ENCODE results near the gene CHD2. TPM values are rescaled to one million over a fixed set of nuclear protein-coding genes. Genes with fewer than 3 reads are reported as not detected.

Gene CHD2
- total RNA-seq, 1 experiment from 2014 or later = 63.3 TPM

GRCh38 chr15:93065641-93066045 is 165.5 kb downstream of the CHD2 start:
- Histone ChIP-seq H3K14ac (ENCODE audit: insufficient read depth, low read length) (no peak overlapping the region), H2BK120ac (ENCODE audit: low read depth, low read length, poor library complexity, severe bottlenecking) (no peak overlapping the region), H3K27ac (ENCODE audit: insufficient read length, low read depth, low read length) (no peak overlapping the region)

More at GRCh38 chr15:93065641-93066045, 165.5 kb downstream of the CHD2 start:
- no peak overlapping the region for H3K18ac ChIP-seq (ENCODE audit: insufficient read length, low read depth, low read length)
- H3K79me2 ChIP-seq (ENCODE audit: insufficient read depth, low read length) = peaks cover 24% of the 10 kb centered on the region; the same call in 1 of the 2 replicates
- no peak for DNase-seq
- H3K4me3 Mint-ChIP-seq = no peak overlapping the region
- H4K20me1 ChIP-seq (ENCODE audit: control insufficient read depth, insufficient read depth, insufficient read length) = no peaks in the 10 kb centered on the region
- no peak overlapping the region for H3K56ac ChIP-seq (ENCODE audit: insufficient read length, low read depth, low read length)
- TF ChIP-seq, protein P1, sequence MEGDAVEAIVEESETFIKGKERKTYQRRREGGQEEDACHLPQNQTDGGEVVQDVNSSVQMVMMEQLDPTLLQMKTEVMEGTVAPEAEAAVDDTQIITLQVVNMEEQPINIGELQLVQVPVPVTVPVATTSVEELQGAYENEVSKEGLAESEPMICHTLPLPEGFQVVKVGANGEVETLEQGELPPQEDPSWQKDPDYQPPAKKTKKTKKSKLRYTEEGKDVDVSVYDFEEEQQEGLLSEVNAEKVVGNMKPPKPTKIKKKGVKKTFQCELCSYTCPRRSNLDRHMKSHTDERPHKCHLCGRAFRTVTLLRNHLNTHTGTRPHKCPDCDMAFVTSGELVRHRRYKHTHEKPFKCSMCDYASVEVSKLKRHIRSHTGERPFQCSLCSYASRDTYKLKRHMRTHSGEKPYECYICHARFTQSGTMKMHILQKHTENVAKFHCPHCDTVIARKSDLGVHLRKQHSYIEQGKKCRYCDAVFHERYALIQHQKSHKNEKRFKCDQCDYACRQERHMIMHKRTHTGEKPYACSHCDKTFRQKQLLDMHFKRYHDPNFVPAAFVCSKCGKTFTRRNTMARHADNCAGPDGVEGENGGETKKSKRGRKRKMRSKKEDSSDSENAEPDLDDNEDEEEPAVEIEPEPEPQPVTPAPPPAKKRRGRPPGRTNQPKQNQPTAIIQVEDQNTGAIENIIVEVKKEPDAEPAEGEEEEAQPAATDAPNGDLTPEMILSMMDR (conservative IDR thresholded peaks at IDR 0.05) = no peak
- H4K8ac ChIP-seq (replicated peaks; ENCODE audit: insufficient read length, low read depth, low read length) = no peak overlapping the region
- no peak overlapping the region for H2AFZ ChIP-seq (ENCODE audit: low read length)
- no peak overlapping the region for H2BK20ac ChIP-seq (ENCODE audit: low read depth, low read length, poor library complexity, severe bottlenecking)
- H4K91ac ChIP-seq (ENCODE audit: insufficient read length, low read depth, low read length) = no peak overlapping the region
- H4K5ac ChIP-seq (ENCODE audit: insufficient read length, low read depth, low read length) = no peak overlapping the region
- H3K36me3 Mint-ChIP-seq (ENCODE audit: insufficient read depth in 1 of 3, low read depth in 3 of 3) = peaks cover 29 to 70% (median 54%) of the 10 kb centered on the region in 3 experiments
- peaks cover 26% of the 10 kb centered on the region for H3K4me1 ChIP-seq (ENCODE audit: insufficient read depth, low read length)
- H3K79me1 ChIP-seq (ENCODE audit: insufficient read depth, low read depth, low read length, poor library complexity, severe bottlenecking) = peaks cover 9% of the 10 kb centered on the region
- no peak overlapping the region for H2AK5ac ChIP-seq (ENCODE audit: insufficient read length, low read length)
- no peaks in the 10 kb centered on the region for H3K9me3 ChIP-seq (ENCODE audit: control insufficient read depth, low read depth, low read length)
- no peaks in the 10 kb centered on the region for H3K27me3 Mint-ChIP-seq (ENCODE audit: low read depth)
- peaks cover 5% of the 10 kb centered on the region for H3K23me2 ChIP-seq (ENCODE audit: insufficient read length, low read depth, low read length, poor library complexity, severe bottlenecking)
- no peak overlapping the region for H3K27ac Mint-ChIP-seq
- H3K9ac ChIP-seq (ENCODE audit: extremely low read depth, insufficient read length, low read length) = no peak overlapping the region
- H3K4me1 Mint-ChIP-seq = peaks cover 79 to 89% of the 10 kb centered on the region in 2 experiments
- no peak overlapping the region for H3K23ac ChIP-seq (ENCODE audit: insufficient read length, low read depth, low read length)
- H3K9me3 Mint-ChIP-seq = no peaks in the 10 kb centered on the region
- H2BK5ac ChIP-seq (ENCODE audit: insufficient read length, low read length) = no peak overlapping the region
- H3T11ph ChIP-seq (ENCODE audit: low read length) = no peak overlapping the region
- H2BK12ac ChIP-seq (ENCODE audit: insufficient read length, low read depth, low read length) = no peak overlapping the region
- H3K4me2 ChIP-seq (ENCODE audit: insufficient read depth, insufficient read length, low read length) = no peak overlapping the region
- no peaks in the 10 kb centered on the region for H3K27me3 ChIP-seq (ENCODE audit: insufficient read depth, low read length)
- no peak overlapping the region for H3K4ac ChIP-seq (ENCODE audit: low read depth, low read length)
- no peak overlapping the region for H2BK15ac ChIP-seq (ENCODE audit: low read depth, low read length)
- no CpG with 5 or more reads among the region's 23 CpGs for WGBS (ENCODE audit: extremely low coverage, insufficient read length, low lambda C conversion rate)

Measured in H9 (cell line).